GM12878 (cell line): Measurements from ENCODE around the gene TOMM40. TPM values are rescaled to one million over a fixed set of nuclear protein-coding genes. Genes with fewer than 3 reads are reported as not detected.

Experiments used
- ATAC-seq: fragments of 200-7000 bp; cut with Tn5 transposase; 3 replicates; pipeline ENCODE4 v1.9.1; 2020; ENCODE audit warnings: mild to moderate bottlenecking, moderate library complexity
- BruUV-seq: library from RNA; stranded (reverse); fragments of 400-500 nt; replicated peaks from 2 replicates; lab custom pipeline; 2021; lab: Mats Ljungman, UMichigan
- CTCF ChIA-PET: fragments of 300-600 bp; sonication (Branson Sonifier 250); formaldehyde crosslinking; extraction: SDS; loops from one replicate; lab custom pipeline; 2021; ENCODE audit warnings: inconsistent platforms; lab: Yijun Ruan, JAX
- POLR2A ChIA-PET: fragments of 350-600 bp; formaldehyde crosslinking; extraction: SDS; loops from one replicate; lab custom pipeline; 2021; ENCODE audit warnings: inconsistent platforms; lab: Charles Lee
- RAD21 ChIA-PET: fragments of 300-600 bp; sonication (Branson Sonifier 250); formaldehyde crosslinking; loops from one replicate; lab custom pipeline; 2023; ENCODE audit warnings: antibody characterized with exemption; ENCODE audit not compliant: unreplicated experiment; lab: Charles Lee
- SMC1A ChIA-PET: fragments of 300-600 bp; sonication (Branson Sonifier 250); formaldehyde crosslinking; loops from one replicate; lab custom pipeline; 2023; ENCODE audit not compliant: unreplicated experiment, uncharacterized antibody; lab: Charles Lee
- DNase-seq: peaks from one replicate; pipeline ENCODE4 v3.0.0-alpha.2; 2011; ENCODE audit warnings: low read depth, low spot score
- FAIRE-seq: peaks from 3 replicates; lab custom pipeline; 2011; peaks lifted over from hg19 to GRCh38; lab: Jason Lieb, UNC
- H2AFZ ChIP-seq: 2 replicates; pipeline ENCODE4 v1.6.0; 2011; ENCODE audit warnings: low read depth, low read length, control low read depth; ENCODE audit not compliant: control insufficient read depth
- H3K27ac ChIP-seq: 2 replicates; pipeline ENCODE4 v1.5.1; 2011; ENCODE audit warnings: control low read depth; ENCODE audit not compliant: control insufficient read depth, insufficient read depth
- H3K27me3 ChIP-seq, 2 experiments: replicated peaks in 1 of 2; 2 replicates each; pipeline versions ENCODE4 v1.6.0 to v1.6.1; 2011; ENCODE audit warnings: low read length in 1 of 2; ENCODE audit not compliant: control insufficient read depth in 2 of 2, insufficient read depth in 2 of 2
- H3K36me3 ChIP-seq, 2 experiments: 2 replicates each; pipeline ENCODE4 v1.5.1; 2011; ENCODE audit warnings: low read length in 1 of 2; ENCODE audit not compliant: control insufficient read depth in 2 of 2, insufficient read depth in 2 of 2
- H3K4me1 ChIP-seq: 2 replicates; pipeline ENCODE4 v1.6.1; 2011; ENCODE audit warnings: mild to moderate bottlenecking, low read length, moderate library complexity, mixed read lengths; ENCODE audit not compliant: control insufficient read depth, insufficient read depth
- H3K4me2 ChIP-seq: 2 replicates; pipeline ENCODE4 v1.6.0; 2011; ENCODE audit warnings: control low read depth; ENCODE audit not compliant: control insufficient read depth, insufficient read depth
- H3K4me3 ChIP-seq: fragments of 200-600 bp; sonication (generic); 2 replicates; pipeline ENCODE4 v1.5.1; 2016
- H3K79me2 ChIP-seq: 2 replicates; pipeline ENCODE4 v1.6.0; 2011; ENCODE audit warnings: low read length; ENCODE audit not compliant: control insufficient read depth, insufficient read depth
- H3K9ac ChIP-seq: 2 replicates; pipeline ENCODE4 v1.8.0; 2011; ENCODE audit warnings: low read length, control low read depth, mixed read lengths; ENCODE audit not compliant: control insufficient read depth, insufficient read depth
- H3K9me3 ChIP-seq: replicated peaks from 3 replicates; pipeline ENCODE4 v1.5.1; 2011; ENCODE audit warnings: mild to moderate bottlenecking, low read length; ENCODE audit not compliant: control insufficient read depth, insufficient read depth
- H4K20me1 ChIP-seq: 2 replicates; pipeline ENCODE4 v1.6.0; 2011; ENCODE audit not compliant: control insufficient read depth, insufficient read depth
- CREM ChIP-seq: IDR thresholded peaks from 2 replicates; pipeline ENCODE4 v1.6.1; 2014; ENCODE audit warnings: antibody characterized with exemption, low read depth
- SMC3 ChIP-seq: IDR thresholded peaks from 2 replicates; pipeline ENCODE4 v1.6.1; 2011; ENCODE audit warnings: low read length, improper control_type of control experiment, borderline replicate concordance
- SUZ12 ChIP-seq: fragments of 200-600 bp; sonication (generic); IDR thresholded peaks from one replicate; pipeline ENCODE4 v1.6.1; 2018; ENCODE audit warnings: antibody characterized with exemption, mild to moderate bottlenecking; ENCODE audit not compliant: unreplicated experiment
- WGBS: methylation state at CpG from one replicate; pipeline ENCODE4 v1.1.6; 2016; ENCODE audit warnings: low lambda C conversion rate; ENCODE audit not compliant: insufficient replicate concordance, insufficient coverage; ENCODE audit errors: missing lambda C conversion rate; 5-methylcytosine and 5-hydroxymethylcytosine counted together
- in situ Hi-C: fragments of 300-500 bp; cut with MboI; formaldehyde crosslinking; loops from 9 replicates; pipeline ENCODE4 v1.14.3; 2018; ENCODE audit warnings: mixed read lengths
- intact Hi-C: fragments of 100-400 bp; cut with micrococcal nuclease; formaldehyde crosslinking; loops from one replicate; pipeline ENCODE4 v1.14.2; 2022; ENCODE audit not compliant: unreplicated experiment
- polyA plus RNA-seq, 11 experiments: library from polyadenylated mRNA; depleted of rRNA in 4 of 11; unstranded in 6 of 11; stranded (reverse) in 5 of 11; fragments of >200 nt; fragmentation: Nextera tagmentation in 4 of 11; fragmentation: Illumina TruSeq in 1 of 11; extraction: Ambion mirVana in 4 of 11; extraction: Trizol in 1 of 11; gene quantifications; 1 replicate in 1 of 11; 2 replicates in 10 of 11; pipeline versions ENCODE4 v1.2.1 to v1.2.3, GENCODE V29; 2011 to 2016; ENCODE audit warnings: inconsistent platforms in 2 of 11, missing spikeins in 2 of 11, low read depth in 1 of 11
- total RNA-seq, 4 experiments: library from RNA; depleted of rRNA in 3 of 4; stranded (reverse); fragments of >200 nt in 3 of 4; fragmentation: Illumina TruSeq in 1 of 4; extraction: Trizol in 1 of 4; gene quantifications; 2 replicates each; pipeline versions ENCODE4 v1.2.1 to v1.2.3, GENCODE V29; 2013 to 2021
- TF ChIP-seq, protein P1 (sequence below): IDR thresholded peaks from 2 replicates; pipeline ENCODE4 v1.6.1; 2012; ENCODE audit warnings: improper control_type of control experiment, low read depth, low read length; ENCODE audit not compliant: insufficient replicate concordance

Gene TOMM40
- total and polyA plus RNA-seq, 10 of the 15 experiments (the other 5 are each of a cell fraction or from before 2014, with no cell fraction given), result 0.85 to 221 (median 99.9) TPM

- TF ChIP-seq SMC3, result peak; percentile 13; the same call in 1 of the 2 replicates
- 0 out of 2 replicates have a peak, but pooled peaks have one; percentile 41 for TF ChIP-seq CREM
Measured at GRCh38 chr19:44845612-44846454, 45.2 kb upstream of the TOMM40 start, which contains the start of gene NECTIN2 (continued).

DNA sequence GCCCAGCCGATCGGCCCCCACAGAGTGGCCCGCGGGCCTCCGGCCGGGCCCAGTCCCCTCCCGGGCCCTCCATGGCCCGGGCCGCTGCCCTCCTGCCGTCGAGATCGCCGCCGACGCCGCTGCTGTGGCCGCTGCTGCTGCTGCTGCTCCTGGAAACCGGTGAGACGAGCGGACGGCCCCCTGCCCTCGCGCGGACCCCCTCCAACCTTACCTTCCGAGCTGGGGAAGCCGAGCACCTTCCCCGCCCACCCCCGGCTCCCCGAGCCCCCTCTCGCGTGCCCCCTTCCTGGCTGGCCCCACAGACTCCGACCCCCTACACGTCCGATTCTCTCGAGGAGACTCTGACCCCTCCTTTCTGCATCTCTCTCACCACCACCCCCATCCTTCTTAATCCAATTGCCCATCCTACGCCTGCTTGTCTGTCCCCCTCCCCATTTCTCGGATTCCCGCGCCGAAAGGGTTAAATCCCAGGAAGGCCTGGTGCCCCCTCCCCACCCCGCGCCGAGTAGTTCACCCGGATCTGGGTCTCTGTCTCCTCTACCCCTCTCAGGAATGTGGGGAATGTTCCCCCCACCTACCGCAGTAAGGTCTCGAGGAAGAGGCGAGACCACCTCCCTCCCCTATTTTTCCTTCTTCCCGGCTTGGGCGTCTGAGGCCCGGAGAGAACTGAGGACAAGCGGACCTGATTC is 44.5 kb upstream of the TOMM40 start:
- DNase-seq (no peak), FAIRE-seq (no peak), ATAC-seq (no peak)
- Histone ChIP-seq H3K9ac (no peak overlapping the region; the same call in 1 of the 2 replicates), H3K79me2 (no peaks in the 10 kb centered on the region), H3K27ac (no peak overlapping the region), H3K4me3 (peak overlapping the region; percentile 50; the same call in 1 of the 2 replicates), H3K27me3 (peaks cover 9 to 11% of the 10 kb centered on the region in 2 experiments), H3K9me3 (no peaks in the 10 kb centered on the region), H3K36me3 (no peaks in the 10 kb centered on the region), H3K4me2 (peak overlapping the region; percentile 99; the same call in 1 of the 2 replicates), H3K4me1 (peaks cover 8% of the 10 kb centered on the region), H4K20me1 (no peaks in the 10 kb centered on the region), H2AFZ (peak overlapping the region; percentile 58; the same call in 1 of the 2 replicates)
- WGBS, result 15% methylated on average over 29 of the region's 51 CpGs
- BruUV-seq, result no TSS peak
- peak; percentile 7 for TF ChIP-seq SUZ12
- TF ChIP-seq, protein P1, sequence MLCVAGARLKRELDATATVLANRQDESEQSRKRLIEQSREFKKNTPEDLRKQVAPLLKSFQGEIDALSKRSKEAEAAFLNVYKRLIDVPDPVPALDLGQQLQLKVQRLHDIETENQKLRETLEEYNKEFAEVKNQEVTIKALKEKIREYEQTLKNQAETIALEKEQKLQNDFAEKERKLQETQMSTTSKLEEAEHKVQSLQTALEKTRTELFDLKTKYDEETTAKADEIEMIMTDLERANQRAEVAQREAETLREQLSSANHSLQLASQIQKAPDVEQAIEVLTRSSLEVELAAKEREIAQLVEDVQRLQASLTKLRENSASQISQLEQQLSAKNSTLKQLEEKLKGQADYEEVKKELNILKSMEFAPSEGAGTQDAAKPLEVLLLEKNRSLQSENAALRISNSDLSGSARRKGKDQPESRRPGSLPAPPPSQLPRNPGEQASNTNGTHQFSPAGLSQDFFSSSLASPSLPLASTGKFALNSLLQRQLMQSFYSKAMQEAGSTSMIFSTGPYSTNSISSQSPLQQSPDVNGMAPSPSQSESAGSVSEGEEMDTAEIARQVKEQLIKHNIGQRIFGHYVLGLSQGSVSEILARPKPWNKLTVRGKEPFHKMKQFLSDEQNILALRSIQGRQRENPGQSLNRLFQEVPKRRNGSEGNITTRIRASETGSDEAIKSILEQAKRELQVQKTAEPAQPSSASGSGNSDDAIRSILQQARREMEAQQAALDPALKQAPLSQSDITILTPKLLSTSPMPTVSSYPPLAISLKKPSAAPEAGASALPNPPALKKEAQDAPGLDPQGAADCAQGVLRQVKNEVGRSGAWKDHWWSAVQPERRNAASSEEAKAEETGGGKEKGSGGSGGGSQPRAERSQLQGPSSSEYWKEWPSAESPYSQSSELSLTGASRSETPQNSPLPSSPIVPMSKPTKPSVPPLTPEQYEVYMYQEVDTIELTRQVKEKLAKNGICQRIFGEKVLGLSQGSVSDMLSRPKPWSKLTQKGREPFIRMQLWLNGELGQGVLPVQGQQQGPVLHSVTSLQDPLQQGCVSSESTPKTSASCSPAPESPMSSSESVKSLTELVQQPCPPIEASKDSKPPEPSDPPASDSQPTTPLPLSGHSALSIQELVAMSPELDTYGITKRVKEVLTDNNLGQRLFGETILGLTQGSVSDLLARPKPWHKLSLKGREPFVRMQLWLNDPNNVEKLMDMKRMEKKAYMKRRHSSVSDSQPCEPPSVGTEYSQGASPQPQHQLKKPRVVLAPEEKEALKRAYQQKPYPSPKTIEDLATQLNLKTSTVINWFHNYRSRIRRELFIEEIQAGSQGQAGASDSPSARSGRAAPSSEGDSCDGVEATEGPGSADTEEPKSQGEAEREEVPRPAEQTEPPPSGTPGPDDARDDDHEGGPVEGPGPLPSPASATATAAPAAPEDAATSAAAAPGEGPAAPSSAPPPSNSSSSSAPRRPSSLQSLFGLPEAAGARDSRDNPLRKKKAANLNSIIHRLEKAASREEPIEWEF, result no peak
- in situ Hi-C loops, result no loop called here
- POLR2A ChIA-PET, result no interaction called here
- CTCF ChIA-PET, result interaction anchor here (1.1 to 1.3 kb wide), 4 partner anchors 16 to 192 kb away, joined by 9 to 17 read pairs (median 10); no protein-coding TSS in a partner anchor
- intact Hi-C loops, result loop anchor here (5.0 to 10.0 kb wide), 2 partner anchors 46 to 192 kb away; partner anchors contain the start of gene TOMM40
- RAD21 ChIA-PET, result interaction anchor here (0.5 to 1.4 kb wide), 4 partner anchors 50 to 192 kb away, joined by 3 to 5 read pairs (median 4); no protein-coding TSS in a partner anchor
- SMC1A ChIA-PET, result interaction anchor here (1.4 kb wide), 1 partner anchor 75 kb away, joined by 5 read pairs; no protein-coding TSS in a partner anchor
